GM12875 (cell line): ENCODE measurements around the gene TCERG1L.

Experiments
- H3K4me3 ChIP-seq: one replicate; pipeline ENCODE4 v1.5.1; 2011; ENCODE audit warnings: low read depth, low read length, control low read depth
- TF ChIP-seq, protein P1 (sequence below): IDR thresholded peaks from 2 replicates; pipeline ENCODE4 v1.5.1; 2011; ENCODE audit warnings: low read depth, mild to moderate bottlenecking, control low read depth, inconsistent platforms, low read length, moderate library complexity, borderline replicate concordance; ENCODE audit not compliant: insufficient read depth

The TCERG1L gene

DNA sequence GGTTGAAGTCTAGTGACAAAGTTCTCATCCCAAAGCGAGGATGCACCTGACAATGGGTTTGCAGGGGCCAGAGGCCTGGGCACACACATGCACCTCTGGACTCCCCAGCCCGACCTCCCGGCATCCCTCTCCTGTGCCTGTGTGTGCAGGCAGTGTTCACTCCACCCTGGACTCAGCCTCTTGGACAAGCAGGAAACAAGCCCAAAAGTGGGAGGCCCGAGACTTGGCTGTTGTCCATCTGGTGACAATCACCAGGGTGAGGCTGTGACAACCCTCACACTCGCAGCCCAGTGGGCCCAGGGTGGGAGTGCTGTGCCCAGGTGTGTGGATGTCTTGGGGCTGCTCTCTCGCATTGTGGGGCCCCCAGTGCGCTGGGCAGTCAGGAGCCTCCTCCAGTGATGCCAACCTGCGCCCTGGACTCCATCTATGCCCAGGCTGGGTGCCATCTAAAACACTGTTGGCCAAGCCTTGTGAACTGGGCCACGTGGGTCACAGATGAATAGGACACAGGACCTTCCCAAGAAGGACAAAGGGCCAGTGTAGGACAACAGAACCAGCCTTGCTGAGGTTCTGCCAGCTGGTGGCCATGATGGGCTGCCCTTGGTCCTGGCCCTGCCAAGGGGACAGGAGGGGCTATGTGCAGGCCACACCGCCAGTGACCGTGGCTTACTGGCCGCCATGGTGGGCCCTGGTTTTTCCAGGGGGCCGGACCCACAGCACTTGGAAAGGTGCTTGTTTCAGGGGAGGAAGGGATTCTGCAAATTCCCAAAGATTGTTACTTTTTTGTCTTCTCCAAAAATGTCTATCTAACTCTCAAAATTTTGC is 144.3 kb downstream of the TCERG1L start:
- H3K4me3 ChIP-seq: no peak overlapping the region
- TF ChIP-seq, protein P1, sequence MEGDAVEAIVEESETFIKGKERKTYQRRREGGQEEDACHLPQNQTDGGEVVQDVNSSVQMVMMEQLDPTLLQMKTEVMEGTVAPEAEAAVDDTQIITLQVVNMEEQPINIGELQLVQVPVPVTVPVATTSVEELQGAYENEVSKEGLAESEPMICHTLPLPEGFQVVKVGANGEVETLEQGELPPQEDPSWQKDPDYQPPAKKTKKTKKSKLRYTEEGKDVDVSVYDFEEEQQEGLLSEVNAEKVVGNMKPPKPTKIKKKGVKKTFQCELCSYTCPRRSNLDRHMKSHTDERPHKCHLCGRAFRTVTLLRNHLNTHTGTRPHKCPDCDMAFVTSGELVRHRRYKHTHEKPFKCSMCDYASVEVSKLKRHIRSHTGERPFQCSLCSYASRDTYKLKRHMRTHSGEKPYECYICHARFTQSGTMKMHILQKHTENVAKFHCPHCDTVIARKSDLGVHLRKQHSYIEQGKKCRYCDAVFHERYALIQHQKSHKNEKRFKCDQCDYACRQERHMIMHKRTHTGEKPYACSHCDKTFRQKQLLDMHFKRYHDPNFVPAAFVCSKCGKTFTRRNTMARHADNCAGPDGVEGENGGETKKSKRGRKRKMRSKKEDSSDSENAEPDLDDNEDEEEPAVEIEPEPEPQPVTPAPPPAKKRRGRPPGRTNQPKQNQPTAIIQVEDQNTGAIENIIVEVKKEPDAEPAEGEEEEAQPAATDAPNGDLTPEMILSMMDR: no peak

GRCh38 chr10:131166486-131166885 is 145.0 kb downstream of the TCERG1L start:
- TF ChIP-seq, protein P1: no peak
- H3K4me3 ChIP-seq: no peak overlapping the region

- no peak overlapping the region for H3K4me3 ChIP-seq
- TF ChIP-seq, protein P1: no peak
These were observed 146.4 kb downstream of the TCERG1L start for GRCh38 chr10:131165092-131165491.

DNA sequence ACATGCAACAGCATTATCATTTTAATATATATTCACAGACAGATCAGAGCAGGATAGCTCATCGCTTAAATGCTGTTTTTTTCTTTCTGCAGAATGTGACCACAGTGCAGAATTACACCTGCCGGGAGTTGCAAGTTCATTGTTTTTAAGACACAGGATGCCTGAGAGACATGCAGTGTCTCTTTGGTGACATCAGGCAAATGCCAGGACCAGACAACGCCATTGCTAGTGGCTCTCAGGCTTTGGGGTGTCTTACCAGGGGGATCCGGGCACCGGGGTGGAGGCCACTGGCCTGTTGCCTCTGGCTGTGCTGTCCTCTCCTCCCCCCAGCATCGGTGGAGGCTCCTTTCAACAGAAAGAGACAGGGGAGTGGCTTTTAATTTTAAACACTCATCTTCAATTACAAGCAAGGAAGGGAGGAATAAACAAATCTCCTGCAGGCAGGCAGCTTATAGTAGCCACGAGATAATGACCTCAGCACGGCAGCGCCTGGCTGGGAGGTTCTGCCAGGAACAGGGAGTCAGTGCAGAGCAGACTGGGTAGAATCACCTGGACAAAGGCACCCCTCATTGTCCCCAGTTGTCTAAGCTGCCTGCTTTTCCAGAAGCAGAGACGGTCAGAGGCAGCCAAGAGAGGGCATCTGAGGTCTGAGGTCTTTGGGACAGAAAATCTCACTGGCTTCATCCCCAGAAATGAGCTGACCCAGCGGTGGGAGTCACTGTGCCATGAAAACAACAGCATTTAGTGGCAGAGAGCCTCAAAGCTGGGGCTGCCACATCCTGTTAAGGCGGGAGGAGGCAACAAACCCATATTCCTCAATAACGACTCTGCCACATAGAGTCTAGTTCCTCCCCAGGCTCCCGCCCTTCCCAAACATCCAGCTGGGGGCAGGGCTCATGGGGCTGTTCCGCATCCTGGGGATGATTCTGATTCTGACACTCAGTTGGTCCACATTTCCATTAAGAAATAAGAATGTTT is 148.4 kb downstream of the TCERG1L start:
- H3K4me3 ChIP-seq: no peak overlapping the region

GRCh38 chr10:131162211-131162610 is 149.3 kb downstream of the TCERG1L start:
- TF ChIP-seq, protein P1: no peak
- H3K4me3 ChIP-seq: no peak overlapping the region

More for the DNA sequence above, 148.4 kb downstream of the TCERG1L start:
- TF ChIP-seq, protein P1: no peak

DNA sequence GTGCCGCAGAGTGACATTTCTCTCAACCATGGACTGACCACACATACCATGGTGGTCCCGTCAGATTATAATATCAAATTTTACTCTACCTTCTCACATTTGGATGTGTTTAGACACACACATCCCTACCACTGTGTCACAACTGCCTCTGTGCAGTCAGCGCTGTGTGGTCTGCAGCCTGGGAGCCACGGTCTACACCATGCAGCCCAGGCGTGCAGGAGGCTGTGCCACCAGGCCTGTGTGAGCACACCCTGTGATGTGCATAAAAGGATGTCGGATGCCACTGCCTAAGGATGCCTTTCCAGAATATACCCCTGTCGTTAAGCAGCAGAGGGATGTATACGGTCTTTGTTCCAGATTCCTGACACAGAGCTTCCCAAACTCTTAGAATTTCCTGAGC is 150.4 kb downstream of the TCERG1L start:
- no peak overlapping the region for H3K4me3 ChIP-seq
- TF ChIP-seq, protein P1: no peak
